Measurements from ENCODE around the gene FAHD2A.

The FAHD2A gene

GRCh38 chr2:95386031-95386430 lies 16.5 kb upstream of the FAHD2A start:
- H3K4me3 ChIP-seq (ENCODE audit: low read length) = no peak overlapping the region
- H3K27me3 ChIP-seq (ENCODE audit: control insufficient read depth, low read length) = no peaks in the 10 kb centered on the region
- H3K27ac ChIP-seq (ENCODE audit: low read depth, low read length) = no peak overlapping the region
- no peaks in the 10 kb centered on the region for H3K79me2 ChIP-seq (ENCODE audit: control insufficient read depth, low read length)
- no peaks in the 10 kb centered on the region for H3K36me3 ChIP-seq (ENCODE audit: control insufficient read depth, low read length)
- no peaks in the 10 kb centered on the region for H3F3A ChIP-seq (ENCODE audit: control insufficient read depth, insufficient read depth)
- H3K4me1 ChIP-seq (ENCODE audit: control insufficient read depth, low read length) = no peaks in the 10 kb centered on the region
- no peaks in the 10 kb centered on the region for H3K9me3 ChIP-seq (ENCODE audit: control insufficient read depth, insufficient read depth, low read length)
- H4K20me1 ChIP-seq (ENCODE audit: control insufficient read depth, insufficient read depth, low read depth, low read length) = no peaks in the 10 kb centered on the region
- TF ChIP-seq CTCF (IDR thresholded peaks at IDR 0.05; ENCODE audit: low read depth, low read length, poor library complexity, severe bottlenecking) (no peak), EZH2phosphoT487 (IDR thresholded peaks at IDR 0.05; ENCODE audit: borderline replicate concordance, low read length) (no peak)
- no peaks in the 10 kb centered on the region for H3K9me2 ChIP-seq (replicated peaks; ENCODE audit: control insufficient read depth, low read length)
- H3K4me2 ChIP-seq (ENCODE audit: low read length) = no peak overlapping the region

- H3K9me3 ChIP-seq (ENCODE audit: control insufficient read depth, insufficient read depth, low read length) = no peaks in the 10 kb centered on the region
- TF ChIP-seq CTCF (IDR thresholded peaks at IDR 0.05; ENCODE audit: low read depth, low read length, poor library complexity, severe bottlenecking) (no peak), EZH2phosphoT487 (IDR thresholded peaks at IDR 0.05; ENCODE audit: borderline replicate concordance, low read length) (no peak)
Observed at GRCh38 chr2:95387358-95387757, 15.2 kb upstream of the FAHD2A start.

GRCh38 chr2:95388091-95388692 lies 14.3 kb upstream of the FAHD2A start:
- Histone ChIP-seq H3K27ac (ENCODE audit: low read depth, low read length) (no peak overlapping the region), H3K9me2 (replicated peaks; ENCODE audit: control insufficient read depth, low read length) (no peaks in the 10 kb centered on the region), H3K79me2 (ENCODE audit: control insufficient read depth, low read length) (no peaks in the 10 kb centered on the region), H3K9me3 (ENCODE audit: control insufficient read depth, insufficient read depth, low read length) (no peaks in the 10 kb centered on the region), H3K36me3 (ENCODE audit: control insufficient read depth, low read length) (no peaks in the 10 kb centered on the region), H3K27me3 (ENCODE audit: control insufficient read depth, low read length) (no peaks in the 10 kb centered on the region), H3K4me1 (ENCODE audit: control insufficient read depth, low read length) (no peaks in the 10 kb centered on the region), H4K20me1 (ENCODE audit: control insufficient read depth, insufficient read depth, low read depth, low read length) (no peaks in the 10 kb centered on the region), H3K4me2 (ENCODE audit: low read length) (no peak overlapping the region), H3F3A (ENCODE audit: control insufficient read depth, insufficient read depth) (no peaks in the 10 kb centered on the region), H3K4me3 (ENCODE audit: low read length) (no peak overlapping the region)
- TF ChIP-seq CTCF (IDR thresholded peaks at IDR 0.05; ENCODE audit: low read depth, low read length, poor library complexity, severe bottlenecking) = no peak

More at GRCh38 chr2:95387358-95387757, 15.2 kb upstream of the FAHD2A start:
- Histone ChIP-seq H3K4me3 (ENCODE audit: low read length) (no peak overlapping the region), H3K36me3 (ENCODE audit: control insufficient read depth, low read length) (no peaks in the 10 kb centered on the region), H3K27ac (ENCODE audit: low read depth, low read length) (no peak overlapping the region), H3K79me2 (ENCODE audit: control insufficient read depth, low read length) (no peaks in the 10 kb centered on the region), H4K20me1 (ENCODE audit: control insufficient read depth, insufficient read depth, low read depth, low read length) (no peaks in the 10 kb centered on the region), H3K27me3 (ENCODE audit: control insufficient read depth, low read length) (no peaks in the 10 kb centered on the region), H3K4me1 (ENCODE audit: control insufficient read depth, low read length) (no peaks in the 10 kb centered on the region), H3F3A (ENCODE audit: control insufficient read depth, insufficient read depth) (no peaks in the 10 kb centered on the region), H3K9me2 (replicated peaks; ENCODE audit: control insufficient read depth, low read length) (no peaks in the 10 kb centered on the region), H3K4me2 (ENCODE audit: low read length) (no peak overlapping the region)
